Measurements from ENCODE around the gene TRAPPC2L.

TRAPPC2L gene

GRCh38 chr16:88900662-88901052, 43.7 kb downstream of the TRAPPC2L start:
- peak overlapping the region; percentile 37 for H3K4ac ChIP-seq (ENCODE audit: low read length)
- H3K27ac ChIP-seq (replicated peaks; ENCODE audit: low read length), result no peak overlapping the region
- H3K18ac ChIP-seq (ENCODE audit: low read length), result no peak overlapping the region
- H3K9ac ChIP-seq (ENCODE audit: low read depth, low read length, poor library complexity), result peak overlapping the region; percentile 60
- H3K14ac ChIP-seq (ENCODE audit: low read length), result no peak overlapping the region
- H3K27me3 ChIP-seq (ENCODE audit: control insufficient read depth in 3 of 3, insufficient read depth in 3 of 3, low read depth in 1 of 3, low read length in 3 of 3), result peaks cover 0 to 42% (median 0%) of the 10 kb centered on the region in 3 experiments
- no peaks in the 10 kb centered on the region for H3K9me3 ChIP-seq (replicated peaks in 1 of 2; ENCODE audit: control insufficient read depth in 2 of 2, insufficient read depth in 1 of 2, low read depth in 1 of 2, low read length in 2 of 2)
- peak overlapping the region; percentile 63 for H2AK5ac ChIP-seq (ENCODE audit: low read depth, low read length)
- no peak overlapping the region for H3K23ac ChIP-seq (ENCODE audit: low read depth, low read length, poor library complexity)
- H4K8ac ChIP-seq (ENCODE audit: low read depth, low read length), result no peak overlapping the region
- H3K36me3 ChIP-seq (replicated peaks in 1 of 2; ENCODE audit: control insufficient read depth in 2 of 2, insufficient read depth in 2 of 2, low read length in 2 of 2), result no peaks in the 10 kb centered on the region
- no peak overlapping the region for H3K4me2 ChIP-seq (ENCODE audit: insufficient read depth, low read length, poor library complexity, severe bottlenecking)
- no CpG with 5 or more reads among the region's 12 CpGs for WGBS, 2 donors (ENCODE audit: extremely low coverage in 2 of 2, insufficient read length in 2 of 2, insufficient replicate concordance in 1 of 2)
- no peaks in the 10 kb centered on the region for H3K79me1 ChIP-seq (ENCODE audit: low read depth, low read length)
- no peak overlapping the region for H2BK5ac ChIP-seq (ENCODE audit: low read length)
- peak overlapping the region; percentile 43 for H2BK15ac ChIP-seq (ENCODE audit: low read length)
- no peak overlapping the region for H2AFZ ChIP-seq (ENCODE audit: low read length)
- no peak overlapping the region for H3K4me3 ChIP-seq (ENCODE audit: low read length in 2 of 2)
- H2BK120ac ChIP-seq (ENCODE audit: low read depth, low read length), result no peak overlapping the region
- no peak for DNase-seq (ENCODE audit: low spot score)
- peaks cover 0 to 3% of the 10 kb centered on the region in 2 donors for H3K4me1 ChIP-seq (ENCODE audit: control insufficient read depth in 2 of 2, insufficient read depth in 1 of 2, low read depth in 1 of 2, low read length in 2 of 2)
- no peak overlapping the region for H2BK12ac ChIP-seq (ENCODE audit: low read length)
- H4K91ac ChIP-seq (ENCODE audit: low read depth, low read length, poor library complexity), result no peak overlapping the region

DNA sequence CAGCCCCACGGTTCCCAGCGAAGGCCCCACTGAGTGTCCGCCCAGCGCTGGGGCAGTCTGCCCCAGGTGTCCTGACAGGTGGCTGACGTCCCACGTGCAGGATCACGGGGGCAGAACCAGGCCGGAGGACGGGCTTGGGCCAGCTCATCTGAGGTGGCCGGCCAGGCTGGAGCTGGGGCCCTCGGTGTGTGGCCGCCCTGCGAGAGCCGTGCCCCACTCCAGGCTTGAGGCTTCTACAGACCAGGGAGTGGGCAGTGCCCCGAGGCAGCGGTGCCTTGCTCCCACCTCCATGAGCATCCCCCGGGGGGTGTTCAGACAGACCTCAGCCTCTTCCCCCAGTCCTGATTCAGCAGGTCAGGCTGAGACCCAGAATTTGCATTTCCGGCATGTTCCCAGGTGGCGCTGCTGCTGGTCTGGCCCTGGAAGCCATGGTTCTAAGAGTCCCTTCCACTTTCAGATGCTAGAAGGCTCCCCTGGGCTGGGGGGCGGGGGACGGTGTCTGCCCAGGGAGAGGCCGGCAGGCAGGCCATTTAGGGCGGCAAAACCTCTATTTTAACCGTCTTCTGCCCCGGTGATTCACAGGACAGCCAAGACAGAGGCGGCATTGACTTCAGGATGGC, 44.9 kb downstream of the TRAPPC2L start:
- Histone ChIP-seq H3K23ac (ENCODE audit: low read depth, low read length, poor library complexity) (peak overlapping the region; percentile 34), H3K36me3 (replicated peaks in 1 of 2; ENCODE audit: control insufficient read depth in 2 of 2, insufficient read depth in 2 of 2, low read length in 2 of 2) (no peaks in the 10 kb centered on the region), H3K4ac (ENCODE audit: low read length) (no peak overlapping the region), H3K4me3 (ENCODE audit: low read length in 2 of 2) (no peak overlapping the region), H3K4me1 (ENCODE audit: control insufficient read depth in 2 of 2, insufficient read depth in 1 of 2, low read depth in 1 of 2, low read length in 2 of 2) (peaks cover 0 to 8% of the 10 kb centered on the region in 2 donors), H2BK5ac (ENCODE audit: low read length) (no peak overlapping the region), H3K18ac (ENCODE audit: low read length) (no peak overlapping the region), H4K8ac (ENCODE audit: low read depth, low read length) (no peak overlapping the region), H2BK12ac (ENCODE audit: low read length) (no peak overlapping the region), H3K79me1 (ENCODE audit: low read depth, low read length) (no peaks in the 10 kb centered on the region), H2AK5ac (ENCODE audit: low read depth, low read length) (peak overlapping the region; percentile 83), H3K27me3 (ENCODE audit: control insufficient read depth in 3 of 3, insufficient read depth in 3 of 3, low read depth in 1 of 3, low read length in 3 of 3) (peaks cover 0 to 33% (median 0%) of the 10 kb centered on the region in 3 experiments), H2BK120ac (ENCODE audit: low read depth, low read length) (no peak overlapping the region), H3K9me3 (replicated peaks in 1 of 2; ENCODE audit: control insufficient read depth in 2 of 2, insufficient read depth in 1 of 2, low read depth in 1 of 2, low read length in 2 of 2) (no peaks in the 10 kb centered on the region), H2BK15ac (ENCODE audit: low read length) (peak overlapping the region; percentile 81), H2AFZ (ENCODE audit: low read length) (peak overlapping the region; percentile 22), H3K4me2 (ENCODE audit: insufficient read depth, low read length, poor library complexity, severe bottlenecking) (no peak overlapping the region), H3K9ac (ENCODE audit: low read depth, low read length, poor library complexity) (no peak overlapping the region), H3K27ac (replicated peaks; ENCODE audit: low read length) (no peak overlapping the region), H4K91ac (ENCODE audit: low read depth, low read length, poor library complexity) (no peak overlapping the region), H3K14ac (ENCODE audit: low read length) (no peak overlapping the region)
- DNase-seq (ENCODE audit: low spot score), result no peak
- WGBS, 2 donors (ENCODE audit: extremely low coverage in 2 of 2, insufficient read length in 2 of 2, insufficient replicate concordance in 1 of 2), result no CpG with 5 or more reads among the region's 26 CpGs

DNA sequence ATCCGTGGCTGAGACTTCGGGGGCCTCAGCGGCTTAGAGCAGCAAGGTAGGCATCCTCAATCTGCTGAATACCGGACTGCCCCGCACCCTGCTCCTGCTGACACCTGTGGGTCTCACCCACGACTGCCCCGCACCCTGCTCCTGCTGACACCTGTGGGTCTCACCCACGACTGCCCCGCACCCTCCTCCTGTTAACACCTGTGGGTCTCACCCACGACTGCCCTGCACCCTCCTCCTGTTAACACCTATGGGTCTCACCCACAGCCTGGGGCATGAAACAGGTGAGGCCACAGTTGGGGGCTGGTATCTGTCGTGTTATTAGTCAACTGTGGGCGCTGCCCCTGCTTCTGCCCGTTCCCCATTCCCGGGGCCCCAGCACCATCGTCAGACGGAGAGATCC, 45.8 kb downstream of the TRAPPC2L start:
- Histone ChIP-seq H2BK5ac (ENCODE audit: low read length) (peak overlapping the region; percentile 13), H3K9me3 (replicated peaks in 1 of 2; ENCODE audit: control insufficient read depth in 2 of 2, insufficient read depth in 1 of 2, low read depth in 1 of 2, low read length in 2 of 2) (no peaks in the 10 kb centered on the region), H3K4me1 (ENCODE audit: control insufficient read depth in 2 of 2, insufficient read depth in 1 of 2, low read depth in 1 of 2, low read length in 2 of 2) (peaks cover 0 to 8% of the 10 kb centered on the region in 2 donors), H2BK120ac (ENCODE audit: low read depth, low read length) (no peak overlapping the region), H3K14ac (ENCODE audit: low read length) (no peak overlapping the region), H3K23ac (ENCODE audit: low read depth, low read length, poor library complexity) (peak overlapping the region; percentile 43), H3K4me2 (ENCODE audit: insufficient read depth, low read length, poor library complexity, severe bottlenecking) (no peak overlapping the region), H2AK5ac (ENCODE audit: low read depth, low read length) (peak overlapping the region; percentile 68), H2AFZ (ENCODE audit: low read length) (no peak overlapping the region), H2BK12ac (ENCODE audit: low read length) (no peak overlapping the region), H4K91ac (ENCODE audit: low read depth, low read length, poor library complexity) (no peak overlapping the region), H3K9ac (ENCODE audit: low read depth, low read length, poor library complexity) (no peak overlapping the region), H3K18ac (ENCODE audit: low read length) (no peak overlapping the region), H3K36me3 (replicated peaks in 1 of 2; ENCODE audit: control insufficient read depth in 2 of 2, insufficient read depth in 2 of 2, low read length in 2 of 2) (no peaks in the 10 kb centered on the region), H4K8ac (ENCODE audit: low read depth, low read length) (peak overlapping the region; percentile 1), H3K4me3 (ENCODE audit: low read length in 2 of 2) (no peak overlapping the region), H2BK15ac (ENCODE audit: low read length) (peak overlapping the region; percentile 6), H3K27me3 (ENCODE audit: control insufficient read depth in 3 of 3, insufficient read depth in 3 of 3, low read depth in 1 of 3, low read length in 3 of 3) (peaks cover 0 to 28% (median 0%) of the 10 kb centered on the region in 3 experiments), H3K27ac (replicated peaks; ENCODE audit: low read length) (no peak overlapping the region), H3K79me1 (ENCODE audit: low read depth, low read length) (no peaks in the 10 kb centered on the region), H3K4ac (ENCODE audit: low read length) (no peak overlapping the region)
- DNase-seq (ENCODE audit: low spot score), result no peak
- WGBS, 2 donors (ENCODE audit: extremely low coverage in 2 of 2, insufficient read length in 2 of 2, insufficient replicate concordance in 1 of 2), result no CpG with 5 or more reads among the region's 16 CpGs

DNA sequence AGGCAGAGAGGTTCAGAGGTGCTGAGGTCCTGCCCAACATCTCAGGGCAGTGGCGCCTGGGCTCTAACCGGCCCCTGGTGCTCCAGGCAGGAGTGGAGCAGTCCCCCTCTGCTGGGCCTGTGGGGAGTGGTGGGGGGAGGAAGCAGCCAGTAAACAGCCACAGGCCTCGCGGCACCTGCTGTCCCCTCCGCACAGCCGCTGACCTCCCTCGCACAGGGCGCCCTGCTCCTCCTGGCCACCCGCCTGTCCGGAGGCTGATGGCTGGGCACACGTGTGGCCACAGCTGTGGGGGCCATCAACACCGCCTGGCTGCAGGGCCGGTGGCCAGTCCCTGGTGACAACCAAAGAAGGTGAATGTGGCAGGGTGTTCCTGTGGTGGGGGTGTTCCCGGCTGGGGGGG, 46.3 kb downstream of the TRAPPC2L start:
- no peaks in the 10 kb centered on the region for H3K79me1 ChIP-seq (ENCODE audit: low read depth, low read length)
- H4K8ac ChIP-seq (ENCODE audit: low read depth, low read length), result no peak overlapping the region
- no peaks in the 10 kb centered on the region for H3K36me3 ChIP-seq (replicated peaks in 1 of 2; ENCODE audit: control insufficient read depth in 2 of 2, insufficient read depth in 2 of 2, low read length in 2 of 2)
- H2BK120ac ChIP-seq (ENCODE audit: low read depth, low read length), result no peak overlapping the region
- peak overlapping the region; percentile 21 for H3K9ac ChIP-seq (ENCODE audit: low read depth, low read length, poor library complexity)
- no CpG with 5 or more reads among the region's 14 CpGs for WGBS, 2 donors (ENCODE audit: extremely low coverage in 2 of 2, insufficient read length in 2 of 2, insufficient replicate concordance in 1 of 2)
- H3K9me3 ChIP-seq (replicated peaks in 1 of 2; ENCODE audit: control insufficient read depth in 2 of 2, insufficient read depth in 1 of 2, low read depth in 1 of 2, low read length in 2 of 2), result no peaks in the 10 kb centered on the region
- no peak overlapping the region for H3K23ac ChIP-seq (ENCODE audit: low read depth, low read length, poor library complexity)
- no peak overlapping the region for H3K4me3 ChIP-seq (ENCODE audit: low read length in 2 of 2)
- H3K18ac ChIP-seq (ENCODE audit: low read length), result peak overlapping the region; percentile 28
- H3K4me2 ChIP-seq (ENCODE audit: insufficient read depth, low read length, poor library complexity, severe bottlenecking), result no peak overlapping the region
- no peak overlapping the region for H2BK15ac ChIP-seq (ENCODE audit: low read length)
- H2AK5ac ChIP-seq (ENCODE audit: low read depth, low read length), result peak overlapping the region; percentile 70
- peak overlapping the region; percentile 24 for H2BK5ac ChIP-seq (ENCODE audit: low read length)
- no peak overlapping the region for H4K91ac ChIP-seq (ENCODE audit: low read depth, low read length, poor library complexity)
- no peak overlapping the region for H2BK12ac ChIP-seq (ENCODE audit: low read length)
- no peak overlapping the region for H3K27ac ChIP-seq (replicated peaks; ENCODE audit: low read length)
- peaks cover 0 to 27% (median 0%) of the 10 kb centered on the region in 3 experiments for H3K27me3 ChIP-seq (ENCODE audit: control insufficient read depth in 3 of 3, insufficient read depth in 3 of 3, low read depth in 1 of 3, low read length in 3 of 3)
- peaks cover 0 to 8% of the 10 kb centered on the region in 2 donors for H3K4me1 ChIP-seq (ENCODE audit: control insufficient read depth in 2 of 2, insufficient read depth in 1 of 2, low read depth in 1 of 2, low read length in 2 of 2)
- DNase-seq (ENCODE audit: low spot score), result no peak
- H3K14ac ChIP-seq (ENCODE audit: low read length), result no peak overlapping the region
- no peak overlapping the region for H3K4ac ChIP-seq (ENCODE audit: low read length)
- no peak overlapping the region for H2AFZ ChIP-seq (ENCODE audit: low read length)

All from neuronal stem cell (in vitro differentiated cells).